WI38 (cell line): ENCODE data around the gene ZNF668.

Experiments
- H3K4me3 ChIP-seq: 2 replicates; pipeline ENCODE4 v1.5.1; 2011; ENCODE audit warnings: low read depth, mild to moderate bottlenecking, control low read depth, low read length
- TF ChIP-seq, protein P1 (sequence below): IDR thresholded peaks from 2 replicates; pipeline ENCODE4 v1.5.1; 2012; ENCODE audit warnings: low read depth, mild to moderate bottlenecking, control low read depth, low read length

The ZNF668 gene

DNA sequence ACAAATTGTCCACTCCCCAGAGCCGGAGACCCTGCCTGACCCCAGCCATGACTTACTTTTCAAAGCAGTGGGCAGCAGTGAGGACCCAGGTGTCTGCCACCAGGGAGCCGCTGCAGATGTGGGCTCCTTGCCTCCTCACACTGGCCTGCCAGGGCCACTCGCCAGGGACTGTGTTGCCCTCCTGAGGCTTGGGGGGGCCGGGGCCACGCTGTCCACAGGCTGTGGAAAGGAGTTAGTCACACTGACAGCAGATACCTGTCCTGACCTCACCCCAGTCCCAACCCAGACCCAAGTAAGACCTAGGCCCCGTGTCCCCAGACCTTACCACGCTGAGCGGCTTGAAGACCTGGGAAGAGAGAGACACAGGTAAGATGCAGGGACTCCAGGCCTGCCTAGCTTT lies 13.4 kb upstream of the ZNF668 start:
- TF ChIP-seq, protein P1, sequence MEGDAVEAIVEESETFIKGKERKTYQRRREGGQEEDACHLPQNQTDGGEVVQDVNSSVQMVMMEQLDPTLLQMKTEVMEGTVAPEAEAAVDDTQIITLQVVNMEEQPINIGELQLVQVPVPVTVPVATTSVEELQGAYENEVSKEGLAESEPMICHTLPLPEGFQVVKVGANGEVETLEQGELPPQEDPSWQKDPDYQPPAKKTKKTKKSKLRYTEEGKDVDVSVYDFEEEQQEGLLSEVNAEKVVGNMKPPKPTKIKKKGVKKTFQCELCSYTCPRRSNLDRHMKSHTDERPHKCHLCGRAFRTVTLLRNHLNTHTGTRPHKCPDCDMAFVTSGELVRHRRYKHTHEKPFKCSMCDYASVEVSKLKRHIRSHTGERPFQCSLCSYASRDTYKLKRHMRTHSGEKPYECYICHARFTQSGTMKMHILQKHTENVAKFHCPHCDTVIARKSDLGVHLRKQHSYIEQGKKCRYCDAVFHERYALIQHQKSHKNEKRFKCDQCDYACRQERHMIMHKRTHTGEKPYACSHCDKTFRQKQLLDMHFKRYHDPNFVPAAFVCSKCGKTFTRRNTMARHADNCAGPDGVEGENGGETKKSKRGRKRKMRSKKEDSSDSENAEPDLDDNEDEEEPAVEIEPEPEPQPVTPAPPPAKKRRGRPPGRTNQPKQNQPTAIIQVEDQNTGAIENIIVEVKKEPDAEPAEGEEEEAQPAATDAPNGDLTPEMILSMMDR, result no peak
- H3K4me3 ChIP-seq, result no peak overlapping the region

DNA sequence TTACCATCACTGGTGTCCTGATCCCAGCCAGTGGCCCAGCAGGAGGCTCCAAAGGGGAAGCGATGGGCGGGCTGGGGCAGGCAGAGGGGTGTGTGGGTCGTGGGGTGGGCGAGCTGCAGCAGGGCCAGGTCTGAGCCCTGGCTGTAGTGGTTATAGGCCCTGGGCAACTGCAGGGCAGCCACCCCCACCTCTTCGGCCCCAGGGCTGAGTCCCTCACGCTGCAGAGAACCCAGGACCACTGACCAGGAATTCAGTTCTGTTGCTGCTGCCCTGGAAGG lies 12.5 kb upstream of the ZNF668 start:
- TF ChIP-seq, protein P1, result no peak
- no peak overlapping the region for H3K4me3 ChIP-seq

DNA sequence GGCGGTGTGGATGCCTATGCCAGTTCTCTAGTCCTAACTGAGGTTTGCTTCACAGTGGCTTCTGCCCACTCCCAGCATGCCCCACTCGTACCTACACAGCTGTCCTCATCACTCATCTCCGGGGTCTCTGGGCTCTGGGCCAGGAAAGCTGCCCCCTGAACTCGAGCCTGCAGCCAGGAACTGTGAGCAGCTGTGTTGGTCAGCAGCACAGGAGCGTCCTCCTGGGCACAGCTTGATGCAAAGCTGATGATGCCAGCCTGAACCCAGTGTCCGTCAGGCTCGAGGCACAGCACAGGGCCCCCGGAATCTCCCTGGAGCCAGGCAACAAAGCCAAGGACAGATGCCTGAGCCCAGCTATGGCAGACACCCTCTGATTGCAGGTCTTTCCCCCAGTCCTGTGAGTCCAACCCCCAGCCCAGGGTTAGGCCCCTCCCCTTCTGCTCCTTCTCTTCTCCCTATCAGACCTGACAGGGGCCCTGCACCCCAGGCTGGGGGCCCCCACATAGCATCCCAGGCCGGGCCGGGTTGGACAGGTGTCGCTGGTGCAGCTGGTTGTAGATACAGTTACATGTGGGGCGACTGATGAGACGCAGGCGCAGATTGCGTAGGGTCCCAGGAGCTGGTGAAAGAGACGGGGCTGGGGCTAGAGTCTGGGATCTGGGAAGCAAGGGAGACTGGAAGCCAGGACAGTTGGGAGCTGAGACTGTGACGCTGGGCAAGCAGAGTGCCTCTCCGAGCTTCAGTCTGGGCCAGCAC lies 12.0 kb upstream of the ZNF668 start:
- no peak overlapping the region for H3K4me3 ChIP-seq

DNA sequence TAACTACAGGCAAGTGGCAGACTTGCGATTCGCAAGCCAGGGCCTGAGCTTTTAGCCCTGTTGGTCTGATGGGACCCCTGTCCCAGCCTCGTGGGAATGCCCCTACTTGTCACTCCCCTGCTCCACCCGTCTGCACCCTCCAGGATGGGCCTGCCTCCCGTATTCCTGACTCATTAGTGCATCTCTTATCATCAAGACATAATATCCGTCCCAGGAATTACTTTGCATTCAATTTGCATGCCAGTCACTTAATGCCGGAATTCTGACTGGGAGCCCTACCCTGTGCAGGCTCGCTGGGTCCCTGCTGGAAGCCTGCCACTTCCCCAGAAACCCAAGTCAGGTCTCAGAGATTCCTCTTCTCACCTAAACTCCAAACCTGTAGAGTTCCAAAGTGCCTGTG lies 11.4 kb upstream of the ZNF668 start:
- TF ChIP-seq, protein P1, result no peak
- H3K4me3 ChIP-seq, result no peak overlapping the region

More for the DNA sequence above, 12.0 kb upstream of the ZNF668 start:
- TF ChIP-seq, protein P1, result no peak

DNA sequence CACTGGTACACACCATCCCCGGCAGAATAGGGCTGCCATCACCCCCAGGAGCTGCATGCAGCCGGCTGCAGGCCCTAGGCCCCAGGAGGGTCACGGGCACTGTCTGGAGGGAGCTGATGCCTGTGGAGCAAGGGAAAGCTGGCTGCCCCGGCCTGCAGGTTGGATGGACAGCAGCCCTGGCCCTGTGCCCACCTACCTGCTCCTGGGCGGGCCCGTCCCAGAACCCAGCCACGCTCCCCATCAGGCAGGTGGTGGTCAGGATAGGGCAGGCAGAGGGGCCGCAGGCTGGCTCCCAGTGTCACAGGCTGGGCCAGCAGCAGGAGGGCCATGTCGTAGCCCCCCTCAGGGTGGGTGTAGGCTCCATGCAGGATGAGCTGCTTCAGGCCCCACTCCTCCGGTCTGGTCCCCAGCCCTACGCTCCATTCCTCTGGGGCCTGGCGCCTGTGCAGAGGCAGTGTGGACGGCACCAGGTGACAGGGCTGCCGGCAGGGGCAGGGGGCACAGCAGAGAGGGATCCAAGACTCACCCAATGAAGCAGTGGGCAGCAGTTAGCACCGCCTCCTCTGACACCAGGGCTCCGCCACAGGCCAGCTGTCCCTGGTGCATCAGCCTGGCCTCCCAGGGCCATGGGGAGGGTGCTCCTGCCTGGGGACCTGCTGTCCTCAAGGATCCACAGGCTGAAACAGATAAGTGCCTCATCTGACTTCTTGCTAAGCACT lies 10.7 kb upstream of the ZNF668 start:
- H3K4me3 ChIP-seq, result no peak overlapping the region
- TF ChIP-seq, protein P1, result no peak

DNA sequence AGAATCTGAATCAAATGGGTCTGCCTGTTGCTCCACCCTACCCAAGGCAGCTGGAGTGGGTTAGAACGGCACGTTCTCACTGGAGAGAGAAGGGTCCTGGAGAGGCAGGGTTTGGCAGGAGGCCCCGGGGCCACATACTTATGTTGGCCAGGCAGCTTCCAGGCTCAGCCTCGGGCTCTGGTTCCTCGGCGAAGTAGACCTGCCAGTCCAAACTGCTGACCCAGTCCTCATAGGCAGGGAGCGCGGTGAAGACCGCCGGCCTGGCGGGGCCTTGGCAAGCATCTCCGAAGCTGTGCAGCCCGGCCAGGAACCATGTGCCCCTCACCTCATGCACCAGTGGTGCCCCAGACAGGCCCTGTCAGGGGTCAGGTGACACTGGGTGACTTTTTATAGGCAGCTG lies 9.9 kb upstream of the ZNF668 start:
- TF ChIP-seq, protein P1, result no peak
- H3K4me3 ChIP-seq, result no peak overlapping the region

DNA sequence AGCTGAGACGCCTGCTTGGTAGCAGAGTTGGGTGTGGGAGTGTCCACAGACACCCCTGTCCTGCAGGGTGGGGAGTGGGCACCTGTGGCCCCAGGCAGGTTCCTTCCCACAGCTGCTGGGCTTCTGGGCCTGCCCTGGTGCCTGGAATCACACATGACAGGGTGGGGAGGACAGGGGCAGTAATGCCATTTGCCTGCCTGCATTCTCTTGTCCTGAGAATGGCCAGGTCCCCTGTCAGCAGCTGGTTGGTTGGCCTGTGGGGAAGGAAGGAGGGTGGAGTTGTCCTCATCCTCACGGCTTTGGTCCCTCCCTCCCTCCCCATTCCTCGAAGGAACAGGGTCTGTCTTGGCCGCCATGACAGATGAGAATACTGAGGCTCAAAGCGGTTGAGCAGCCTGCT lies 9.5 kb upstream of the ZNF668 start:
- H3K4me3 ChIP-seq, result no peak overlapping the region
- TF ChIP-seq, protein P1, result no peak
